GM23338 (cell line): ENCODE data around the gene SYNE3.

Experiments
- EZH2 ChIP-seq: fragments of 200-600 bp; sonication (generic); IDR thresholded peaks from one replicate; pipeline ENCODE4 v1.8.0; 2017; ENCODE audit warnings: antibody characterized with exemption, mild to moderate bottlenecking, low read depth; ENCODE audit not compliant: unreplicated experiment
- EZH2phosphoT487 ChIP-seq: fragments of 200-600 bp; sonication (generic); IDR thresholded peaks from one replicate; pipeline ENCODE4 v1.8.1; 2018; ENCODE audit warnings: antibody characterized with exemption; ENCODE audit not compliant: unreplicated experiment
- POLR2AphosphoS5 ChIP-seq: IDR thresholded peaks from 2 replicates; pipeline ENCODE4 v1.6.1; 2016; ENCODE audit warnings: antibody characterized with exemption, low read depth
- ZNF114 ChIP-seq: fragments of 250-450 bp; sonication (Bioruptor Pico); IDR thresholded peaks from 2 replicates; pipeline ENCODE4 v1.5.0; 2020; ENCODE audit warnings: mild to moderate bottlenecking, moderate library complexity
- TF ChIP-seq, protein P1 (sequence below), 2 experiments: fragments of 200-600 bp in 1 of 2; sonication (generic) in 1 of 2; conservative IDR thresholded peaks; 2 replicates each; pipeline versions ENCODE4 v1.5.1 to v1.6.1; 2016 to 2017; ENCODE audit warnings: antibody characterized with exemption in 2 of 2, low read depth in 2 of 2, mild to moderate bottlenecking in 2 of 2, moderate library complexity in 1 of 2
- TF ChIP-seq, protein P2 (sequence below): IDR thresholded peaks from one replicate; pipeline ENCODE4 v1.6.1; 2018; ENCODE audit warnings: antibody characterized with exemption; ENCODE audit not compliant: unreplicated experiment

DNA sequence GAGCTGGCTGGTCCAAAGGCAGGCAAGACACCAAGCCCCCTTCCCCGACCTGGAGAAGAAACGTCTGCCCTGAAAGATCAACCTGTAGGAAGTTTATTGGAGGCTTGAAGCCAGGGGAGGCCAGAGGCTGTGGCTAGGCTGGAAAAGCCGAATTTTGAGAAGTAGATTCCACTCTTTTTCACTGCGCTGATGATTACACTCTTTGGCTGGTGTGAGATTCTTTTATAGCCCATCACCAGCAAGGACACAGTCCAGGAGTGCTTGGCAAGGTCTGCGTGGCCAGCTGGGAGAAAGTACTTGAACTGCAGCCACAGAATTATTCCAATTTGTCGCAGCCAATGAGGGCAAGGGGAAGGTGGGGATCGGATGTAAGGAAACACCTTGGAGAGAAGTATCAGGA lies 45.0 kb downstream of the SYNE3 start:
- TF ChIP-seq, protein P1, sequence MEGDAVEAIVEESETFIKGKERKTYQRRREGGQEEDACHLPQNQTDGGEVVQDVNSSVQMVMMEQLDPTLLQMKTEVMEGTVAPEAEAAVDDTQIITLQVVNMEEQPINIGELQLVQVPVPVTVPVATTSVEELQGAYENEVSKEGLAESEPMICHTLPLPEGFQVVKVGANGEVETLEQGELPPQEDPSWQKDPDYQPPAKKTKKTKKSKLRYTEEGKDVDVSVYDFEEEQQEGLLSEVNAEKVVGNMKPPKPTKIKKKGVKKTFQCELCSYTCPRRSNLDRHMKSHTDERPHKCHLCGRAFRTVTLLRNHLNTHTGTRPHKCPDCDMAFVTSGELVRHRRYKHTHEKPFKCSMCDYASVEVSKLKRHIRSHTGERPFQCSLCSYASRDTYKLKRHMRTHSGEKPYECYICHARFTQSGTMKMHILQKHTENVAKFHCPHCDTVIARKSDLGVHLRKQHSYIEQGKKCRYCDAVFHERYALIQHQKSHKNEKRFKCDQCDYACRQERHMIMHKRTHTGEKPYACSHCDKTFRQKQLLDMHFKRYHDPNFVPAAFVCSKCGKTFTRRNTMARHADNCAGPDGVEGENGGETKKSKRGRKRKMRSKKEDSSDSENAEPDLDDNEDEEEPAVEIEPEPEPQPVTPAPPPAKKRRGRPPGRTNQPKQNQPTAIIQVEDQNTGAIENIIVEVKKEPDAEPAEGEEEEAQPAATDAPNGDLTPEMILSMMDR (conservative IDR thresholded peaks at IDR 0.05; ENCODE audit: low read depth in 2 of 2) = no peak
- TF ChIP-seq POLR2AphosphoS5 (no peak), EZH2 (no peak), ZNF114 (CRISPR knock-in tag) (no peak), EZH2phosphoT487 (no peak)
- TF ChIP-seq, protein P2, sequence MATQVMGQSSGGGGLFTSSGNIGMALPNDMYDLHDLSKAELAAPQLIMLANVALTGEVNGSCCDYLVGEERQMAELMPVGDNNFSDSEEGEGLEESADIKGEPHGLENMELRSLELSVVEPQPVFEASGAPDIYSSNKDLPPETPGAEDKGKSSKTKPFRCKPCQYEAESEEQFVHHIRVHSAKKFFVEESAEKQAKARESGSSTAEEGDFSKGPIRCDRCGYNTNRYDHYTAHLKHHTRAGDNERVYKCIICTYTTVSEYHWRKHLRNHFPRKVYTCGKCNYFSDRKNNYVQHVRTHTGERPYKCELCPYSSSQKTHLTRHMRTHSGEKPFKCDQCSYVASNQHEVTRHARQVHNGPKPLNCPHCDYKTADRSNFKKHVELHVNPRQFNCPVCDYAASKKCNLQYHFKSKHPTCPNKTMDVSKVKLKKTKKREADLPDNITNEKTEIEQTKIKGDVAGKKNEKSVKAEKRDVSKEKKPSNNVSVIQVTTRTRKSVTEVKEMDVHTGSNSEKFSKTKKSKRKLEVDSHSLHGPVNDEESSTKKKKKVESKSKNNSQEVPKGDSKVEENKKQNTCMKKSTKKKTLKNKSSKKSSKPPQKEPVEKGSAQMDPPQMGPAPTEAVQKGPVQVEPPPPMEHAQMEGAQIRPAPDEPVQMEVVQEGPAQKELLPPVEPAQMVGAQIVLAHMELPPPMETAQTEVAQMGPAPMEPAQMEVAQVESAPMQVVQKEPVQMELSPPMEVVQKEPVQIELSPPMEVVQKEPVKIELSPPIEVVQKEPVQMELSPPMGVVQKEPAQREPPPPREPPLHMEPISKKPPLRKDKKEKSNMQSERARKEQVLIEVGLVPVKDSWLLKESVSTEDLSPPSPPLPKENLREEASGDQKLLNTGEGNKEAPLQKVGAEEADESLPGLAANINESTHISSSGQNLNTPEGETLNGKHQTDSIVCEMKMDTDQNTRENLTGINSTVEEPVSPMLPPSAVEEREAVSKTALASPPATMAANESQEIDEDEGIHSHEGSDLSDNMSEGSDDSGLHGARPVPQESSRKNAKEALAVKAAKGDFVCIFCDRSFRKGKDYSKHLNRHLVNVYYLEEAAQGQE = no peak
